ENCODE data around the gene ADAMTS7. TPM values are rescaled to one million over a fixed set of nuclear protein-coding genes. Genes with fewer than 3 reads are reported as not detected.

The ADAMTS7 gene
- total and polyA plus RNA-seq, 2 of the 13 experiments (the other 11 are each of a cell fraction or from before 2014, with no cell fraction given): 0.09 to 0.12 TPM

DNA sequence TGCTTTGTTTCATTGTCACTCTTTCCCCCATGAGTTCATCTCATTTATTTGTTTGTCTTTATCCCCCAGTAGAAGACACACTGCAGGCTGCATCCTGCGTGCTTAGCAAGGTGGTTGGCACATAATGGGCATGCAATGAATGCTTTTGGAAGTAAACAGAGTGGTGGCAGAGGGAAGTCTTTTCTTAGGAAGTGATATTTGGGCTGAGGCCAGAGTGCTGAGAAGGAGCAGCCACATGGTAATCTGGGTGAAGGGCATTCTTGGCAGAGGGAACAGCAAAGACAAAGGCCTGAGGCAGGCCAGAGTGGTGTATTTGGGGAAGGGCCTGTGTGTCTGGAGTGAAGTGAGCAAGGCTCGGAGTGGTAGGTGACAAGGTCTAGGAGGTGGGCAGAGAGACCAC, 17.7 kb upstream of the ADAMTS7 start:
- H3K9me3 ChIP-seq (ENCODE audit: low read length): no peaks in the 10 kb centered on the region
- no peak for TF ChIP-seq PRMT3 (CRISPR knock-in tag; IDR thresholded peaks at IDR 0.05; ENCODE audit: borderline replicate concordance, low read depth)
- TF ChIP-seq ZNF678 (CRISPR knock-in tag; IDR thresholded peaks at IDR 0.05): no peak
- TF ChIP-seq, protein P1, sequence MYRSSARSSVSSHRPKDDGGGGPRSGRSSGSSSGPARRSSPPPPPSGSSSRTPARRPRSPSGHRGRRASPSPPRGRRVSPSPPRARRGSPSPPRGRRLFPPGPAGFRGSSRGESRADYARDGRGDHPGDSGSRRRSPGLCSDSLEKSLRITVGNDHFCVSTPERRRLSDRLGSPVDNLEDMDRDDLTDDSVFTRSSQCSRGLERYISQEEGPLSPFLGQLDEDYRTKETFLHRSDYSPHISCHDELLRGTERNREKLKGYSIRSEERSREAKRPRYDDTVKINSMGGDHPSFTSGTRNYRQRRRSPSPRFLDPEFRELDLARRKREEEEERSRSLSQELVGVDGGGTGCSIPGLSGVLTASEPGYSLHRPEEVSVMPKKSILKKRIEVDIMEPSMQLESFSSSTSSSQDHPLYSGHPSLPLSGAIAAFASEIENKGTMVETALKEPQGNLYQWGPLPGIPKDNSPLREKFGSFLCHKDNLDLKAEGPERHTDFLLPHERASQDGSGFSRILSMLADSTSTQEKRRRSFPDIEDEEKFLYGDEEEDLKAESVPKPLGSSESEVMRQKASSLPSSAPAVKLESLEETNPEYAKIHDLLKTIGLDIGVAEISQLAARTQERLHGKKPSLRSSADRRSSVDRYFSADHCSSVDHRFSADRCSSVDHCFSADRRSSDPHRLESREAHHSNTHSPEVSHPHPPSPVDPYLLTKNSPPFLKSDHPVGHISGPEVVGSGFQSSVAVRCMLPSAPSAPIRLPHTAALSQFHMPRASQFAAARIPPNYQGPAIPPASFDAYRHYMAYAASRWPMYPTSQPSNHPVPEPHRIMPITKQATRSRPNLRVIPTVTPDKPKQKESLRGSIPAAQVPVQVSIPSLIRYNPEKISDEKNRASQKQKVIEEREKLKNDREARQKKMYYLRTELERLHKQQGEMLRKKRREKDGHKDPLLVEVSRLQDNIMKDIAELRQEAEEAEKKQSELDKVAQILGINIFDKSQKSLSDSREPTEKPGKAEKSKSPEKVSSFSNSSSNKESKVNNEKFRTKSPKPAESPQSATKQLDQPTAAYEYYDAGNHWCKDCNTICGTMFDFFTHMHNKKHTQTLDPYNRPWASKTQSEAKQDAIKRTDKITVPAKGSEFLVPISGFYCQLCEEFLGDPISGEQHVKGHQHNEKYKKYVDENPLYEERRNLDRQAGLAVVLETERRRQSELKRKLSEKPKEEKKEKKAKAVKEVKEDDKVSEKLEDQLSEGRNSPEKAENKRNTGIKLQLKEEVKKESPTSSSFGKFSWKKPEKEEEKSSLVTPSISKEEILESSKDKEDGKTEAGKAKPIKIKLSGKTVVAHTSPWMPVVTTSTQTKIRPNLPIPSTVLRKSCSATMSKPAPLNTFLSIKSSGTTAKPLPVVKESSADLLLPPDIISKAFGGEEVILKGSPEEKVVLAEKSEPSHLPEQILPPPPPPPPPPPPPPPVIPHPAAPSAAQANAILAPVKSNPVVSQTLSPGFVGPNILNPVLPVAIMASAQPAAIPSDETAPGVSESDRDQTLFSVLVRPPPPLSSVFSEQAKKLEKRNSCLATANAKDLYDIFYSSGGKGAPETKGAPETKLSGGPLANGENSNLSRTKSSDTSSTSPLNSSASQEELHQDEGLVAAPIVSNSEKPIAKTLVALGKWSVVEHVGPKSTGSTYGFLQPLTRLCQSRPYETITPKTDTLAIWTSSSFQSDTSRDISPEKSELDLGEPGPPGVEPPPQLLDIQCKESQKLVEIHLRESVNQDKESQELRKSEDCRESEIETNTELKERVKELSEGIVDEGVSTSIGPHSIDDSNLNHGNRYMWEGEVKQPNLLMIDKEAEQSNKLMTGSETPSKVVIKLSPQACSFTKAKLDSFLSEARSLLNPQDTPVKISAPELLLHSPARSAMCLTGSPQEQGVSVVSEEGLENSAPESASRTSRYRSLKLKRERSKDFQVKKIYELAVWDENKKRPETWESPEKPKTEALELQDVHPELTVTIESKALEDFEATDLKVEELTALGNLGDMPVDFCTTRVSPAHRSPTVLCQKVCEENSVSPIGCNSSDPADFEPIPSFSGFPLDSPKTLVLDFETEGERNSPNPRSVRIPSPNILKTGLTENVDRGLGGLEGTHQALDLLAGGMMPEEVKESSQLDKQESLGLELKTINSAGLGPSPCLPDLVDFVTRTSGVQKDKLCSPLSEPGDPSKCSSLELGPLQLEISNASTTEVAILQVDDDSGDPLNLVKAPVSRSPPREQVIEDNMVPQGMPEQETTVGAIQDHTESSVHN (CRISPR knock-in tag; IDR thresholded peaks at IDR 0.05): no peak
- TF ChIP-seq ONECUT2 (CRISPR knock-in tag; IDR thresholded peaks at IDR 0.05): no peak
- TF ChIP-seq, protein P2, sequence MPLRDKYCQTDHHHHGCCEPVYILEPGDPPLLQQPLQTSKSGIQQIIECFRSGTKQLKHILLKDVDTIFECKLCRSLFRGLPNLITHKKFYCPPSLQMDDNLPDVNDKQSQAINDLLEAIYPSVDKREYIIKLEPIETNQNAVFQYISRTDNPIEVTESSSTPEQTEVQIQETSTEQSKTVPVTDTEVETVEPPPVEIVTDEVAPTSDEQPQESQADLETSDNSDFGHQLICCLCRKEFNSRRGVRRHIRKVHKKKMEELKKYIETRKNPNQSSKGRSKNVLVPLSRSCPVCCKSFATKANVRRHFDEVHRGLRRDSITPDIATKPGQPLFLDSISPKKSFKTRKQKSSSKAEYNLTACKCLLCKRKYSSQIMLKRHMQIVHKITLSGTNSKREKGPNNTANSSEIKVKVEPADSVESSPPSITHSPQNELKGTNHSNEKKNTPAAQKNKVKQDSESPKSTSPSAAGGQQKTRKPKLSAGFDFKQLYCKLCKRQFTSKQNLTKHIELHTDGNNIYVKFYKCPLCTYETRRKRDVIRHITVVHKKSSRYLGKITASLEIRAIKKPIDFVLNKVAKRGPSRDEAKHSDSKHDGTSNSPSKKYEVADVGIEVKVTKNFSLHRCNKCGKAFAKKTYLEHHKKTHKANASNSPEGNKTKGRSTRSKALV (CRISPR knock-in tag; IDR thresholded peaks at IDR 0.05): no peak
- TF ChIP-seq ZNF264 (CRISPR knock-in tag; IDR thresholded peaks at IDR 0.05): no peak
- TF ChIP-seq ZMAT3 (CRISPR knock-in tag; conservative IDR thresholded peaks at IDR 0.05): no peak
- H4K20me1 ChIP-seq (ENCODE audit: insufficient read depth, low read length): no peaks in the 10 kb centered on the region
- WGBS (ENCODE audit: low lambda C conversion rate): 56% methylated on average over 2 of the region's 2 CpGs
- H3K27me3 ChIP-seq (ENCODE audit: control insufficient read depth in 1 of 2, insufficient read depth in 2 of 2, low read length in 2 of 2): peaks cover 0 to 27% of the 10 kb centered on the region in 2 experiments; a peak in 2 of 5 replicates
- H3K4me1 ChIP-seq (ENCODE audit: insufficient read depth, low read length): peaks cover 36% of the 10 kb centered on the region
- CTCF ChIA-PET (ENCODE audit: low intra/inter-chr PET ratio, low total read pairs): no interaction called here
- H3K9ac ChIP-seq (ENCODE audit: insufficient read depth, low read depth, low read length): no peak overlapping the region
- no TSS peak for BruUV-seq (replicated peaks)
- FAIRE-seq (no peak), ATAC-seq (no peak), DNase-seq (ENCODE audit: low spot score) (no peak)
- intact Hi-C loops (cut with micrococcal nuclease; ENCODE audit: unreplicated experiment) (no loop called here), in situ Hi-C loops (cut with HindIII; ENCODE audit: extremely low pct_ligation_motif_present, low pct_unique_long_range_greater_than_20kb) (no loop called here)
- H3K4me2 ChIP-seq (ENCODE audit: low read depth, low read length): no peak overlapping the region
- H3K36me3 ChIP-seq (replicated peaks in 1 of 2; ENCODE audit: control insufficient read depth in 1 of 2, insufficient read depth in 2 of 2, low read length in 2 of 2): no peaks in the 10 kb centered on the region
- no peak overlapping the region for H3K4me3 ChIP-seq (replicated peaks in 1 of 3; ENCODE audit: insufficient read depth in 1 of 3, low read depth in 2 of 3, low read length in 3 of 3)
- H2AFZ ChIP-seq (ENCODE audit: low read length): no peak overlapping the region
- no peaks in the 10 kb centered on the region for H3K79me2 ChIP-seq (ENCODE audit: insufficient read depth, low read length)
- POLR2A ChIA-PET: no interaction called here
- no peak overlapping the region for H3K27ac ChIP-seq (ENCODE audit: extremely low read length, insufficient read depth, low read length)
